ENCODE measurements around the gene OR12D1.

GRCh38 chr6:29375191-29375590 lies 39.5 kb upstream of the OR12D1 start, which contains the start of gene OR12D3:
- TF ChIP-seq CTCF (IDR thresholded peaks at IDR 0.05 in 8 of 11, conservative IDR thresholded peaks at IDR 0.05 in 3 of 11) (no peak), POLR2AphosphoS5 (IDR thresholded peaks at IDR 0.05) (no peak), POLR2A (IDR thresholded peaks at IDR 0.05) (no peak)
